Activated CD4-positive, alpha-beta T cell treated with anti-CD3 and anti-CD28 coated beads for 36 hours (primary cell): ENCODE measurements around the gene ZNF614. TPM values are rescaled to one million over a fixed set of nuclear protein-coding genes. Genes with fewer than 3 reads are reported as not detected.

Experiments
- total RNA-seq, 2 experiments: library from RNA; stranded (reverse); gene quantifications; one replicate each; pipeline ENCODE4 v1.2.3, GENCODE V29; 2021

The ZNF614 gene
- total RNA-seq, 2 experiments from 2014 or later: 9.4 to 10.6 TPM

Other genes starting within 250 kb of the ZNF614 start
- gene FPR3, start 233.2 kb downstream of the ZNF614 start, total RNA-seq: not detected
- gene ZNF577, start 140.4 kb downstream of the ZNF614 start, total RNA-seq: 1 to 10 TPM; 5.7 to 7.2 TPM
- 10 to 100 TPM in 1 of 2 experiments, 1 to 10 TPM in 1; 9.6 to 11.2 TPM for gene ZNF649, start 123.4 kb downstream of the ZNF614 start, total RNA-seq
- 1 to 10 TPM; 4.2 to 6.3 TPM for gene ZNF613, start 100.9 kb downstream of the ZNF614 start, total RNA-seq
- 1 to 10 TPM; 7.1 to 7.9 TPM for gene ZNF350, start 41.5 kb downstream of the ZNF614 start, total RNA-seq
- 1 to 10 TPM; 8.7 to 9.0 TPM for gene ZNF615, start 20.2 kb downstream of the ZNF614 start, total RNA-seq
- gene ZNF432, start 20.5 kb upstream of the ZNF614 start, total RNA-seq: 10 to 100 TPM; 11.5 to 12.8 TPM
- 10 to 100 TPM; 18.0 to 20.3 TPM for gene ZNF841, start 67.4 kb upstream of the ZNF614 start, total RNA-seq
- gene ZNF616, start 111.6 kb upstream of the ZNF614 start, total RNA-seq: 10 to 100 TPM; 13.9 to 15.7 TPM
- 10 to 100 TPM; 10.1 to 11.5 TPM for gene ZNF836, start 143.2 kb upstream of the ZNF614 start, total RNA-seq
- gene PPP2R1A, start 161.7 kb upstream of the ZNF614 start, total RNA-seq: 100 to 1,000 TPM; 215 to 231 TPM
- 10 to 100 TPM; 28.6 to 34.2 TPM for gene ZNF766, start 241.2 kb upstream of the ZNF614 start, total RNA-seq